HG03520 (cell line): ENCODE results near the gene RBM44.
"Not testable (repeated sequence)": the region's sequence is repeated elsewhere in the genome, so short reads cannot be mapped to it uniquely, and the experiment has no call there.

Experiments
- ATAC-seq: cut with Tn5 transposase; IDR thresholded peaks from one replicate; pipeline ENCODE4 v1.9.1; 2021; ENCODE audit warnings: mild to moderate bottlenecking, moderate library complexity; ENCODE audit not compliant: unreplicated experiment

RBM44 gene, protein sequence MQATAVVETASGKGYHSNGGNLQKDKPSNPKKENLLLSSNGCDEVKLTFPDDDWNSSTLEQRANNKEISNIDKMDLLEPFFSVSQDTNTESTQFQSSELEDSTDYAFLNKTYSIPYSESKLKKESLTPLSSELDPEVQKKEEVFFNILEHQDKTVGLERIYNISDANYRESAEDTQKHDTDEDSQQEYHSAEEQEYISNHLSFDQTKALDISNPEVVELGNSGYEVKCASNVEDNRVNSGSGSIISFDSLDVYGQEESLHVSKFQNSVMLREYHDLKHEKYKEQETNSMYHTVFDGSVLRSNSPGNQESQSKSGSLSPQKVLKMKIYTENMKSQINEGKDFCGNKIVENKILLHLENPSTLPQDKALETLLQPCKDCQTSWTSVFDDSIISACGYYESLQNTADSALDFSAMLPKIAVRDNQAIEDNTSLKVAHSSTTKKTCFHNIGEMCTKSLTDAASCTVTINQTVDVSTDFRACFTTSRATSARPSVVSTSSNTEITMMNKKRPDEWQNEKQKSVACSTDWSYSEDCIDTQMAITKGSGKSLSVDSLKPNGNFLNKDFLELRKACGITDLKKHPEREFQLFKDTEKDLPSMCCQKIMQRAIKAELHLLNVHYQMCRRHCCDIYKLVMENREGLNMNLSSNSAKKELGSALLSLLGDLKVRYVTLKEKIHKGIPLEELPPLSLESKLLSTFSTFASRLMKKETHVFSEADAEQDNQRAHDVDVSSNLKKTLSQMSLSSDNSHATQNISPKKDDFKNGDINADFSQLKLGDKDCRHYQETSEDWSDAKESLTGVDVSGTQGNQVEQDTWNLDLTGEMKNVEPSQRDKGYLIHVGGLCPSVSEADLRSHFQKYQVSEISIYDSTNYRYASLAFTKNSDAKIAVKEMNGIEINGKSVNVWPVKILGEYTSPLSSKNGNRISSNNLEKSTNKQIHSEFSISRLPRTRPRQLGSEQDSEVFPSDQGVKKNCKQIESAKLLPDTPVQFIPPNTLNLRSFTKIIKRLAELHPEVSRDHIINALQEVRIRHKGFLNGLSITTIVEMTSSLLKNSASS

GRCh38 chr2:237798236-237799059 lies at the start of gene RBM44:
Gene RBM44, plus strand, starts transcription at chr2:237798779. Its CDS starts 14,831 bp downstream, at chr2:237813610.
- no peak for ATAC-seq

GRCh38 chr2:237749002-237749401 lies 49.6 kb upstream of the RBM44 start:
- no peak for ATAC-seq

DNA sequence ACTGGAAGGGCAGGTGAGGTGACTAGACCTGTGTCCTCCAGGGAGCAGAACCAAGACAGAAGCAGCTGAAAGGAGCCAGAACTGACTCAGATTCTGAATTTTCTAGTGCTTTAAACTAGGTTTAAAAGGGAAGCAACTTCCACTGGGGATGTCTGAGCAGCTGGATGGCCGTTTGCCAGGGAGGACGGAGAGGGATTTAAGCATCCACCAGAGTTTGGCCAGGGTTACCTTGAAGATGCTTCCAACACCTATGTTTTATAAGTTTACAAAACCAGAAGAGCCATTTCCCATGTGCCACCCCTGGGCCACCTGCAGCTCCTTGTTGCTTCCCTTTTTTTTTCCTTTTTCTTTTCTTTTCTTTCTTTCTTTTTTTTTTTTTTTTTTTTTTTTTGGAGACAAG lies 48.6 kb upstream of the RBM44 start:
- ATAC-seq: no peak

DNA sequence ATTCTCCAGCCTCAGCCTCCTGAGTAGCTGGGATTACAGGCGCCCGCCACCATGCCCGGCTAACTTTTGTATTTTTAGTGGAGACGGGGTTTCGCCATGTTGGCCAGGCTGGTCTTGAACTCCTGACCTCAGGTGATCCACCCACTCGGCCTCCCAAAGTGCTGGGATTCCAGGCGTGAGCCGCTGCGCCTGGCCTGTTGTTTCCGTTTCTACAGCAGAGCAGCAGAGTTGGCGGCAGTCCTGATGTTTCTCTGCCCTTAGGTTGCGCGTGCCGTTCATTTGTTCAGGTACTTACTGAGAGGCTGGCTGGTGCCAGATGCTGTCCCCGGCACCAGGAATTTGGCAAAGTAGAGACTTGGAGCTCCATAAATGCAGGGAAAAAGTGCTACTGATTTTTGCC lies 48.1 kb upstream of the RBM44 start:
- ATAC-seq: not testable (repeated sequence)

DNA sequence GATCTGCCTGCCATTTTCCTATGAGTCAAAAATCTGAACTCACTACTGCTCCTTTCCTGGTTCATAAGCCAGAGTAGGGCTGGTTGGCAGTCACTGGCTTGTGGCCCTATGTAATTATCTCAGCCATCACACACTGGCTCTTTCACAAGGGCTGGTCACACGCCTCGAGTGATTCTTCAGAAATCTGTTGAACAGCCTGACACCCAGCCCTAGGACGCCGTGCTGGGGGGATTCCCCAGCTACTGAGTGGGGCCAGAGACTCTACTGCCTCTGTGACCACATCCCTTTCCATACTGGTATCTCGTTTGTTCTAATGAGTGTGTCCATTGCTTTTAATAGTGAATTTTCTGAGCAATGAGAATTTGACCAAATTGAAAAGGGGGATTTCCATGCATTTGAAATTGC lies 45.8 kb upstream of the RBM44 start:
- ATAC-seq: peak; percentile 100

- no peak for ATAC-seq
Measured at GRCh38 chr2:237754182-237754581, 44.4 kb upstream of the RBM44 start.

DNA sequence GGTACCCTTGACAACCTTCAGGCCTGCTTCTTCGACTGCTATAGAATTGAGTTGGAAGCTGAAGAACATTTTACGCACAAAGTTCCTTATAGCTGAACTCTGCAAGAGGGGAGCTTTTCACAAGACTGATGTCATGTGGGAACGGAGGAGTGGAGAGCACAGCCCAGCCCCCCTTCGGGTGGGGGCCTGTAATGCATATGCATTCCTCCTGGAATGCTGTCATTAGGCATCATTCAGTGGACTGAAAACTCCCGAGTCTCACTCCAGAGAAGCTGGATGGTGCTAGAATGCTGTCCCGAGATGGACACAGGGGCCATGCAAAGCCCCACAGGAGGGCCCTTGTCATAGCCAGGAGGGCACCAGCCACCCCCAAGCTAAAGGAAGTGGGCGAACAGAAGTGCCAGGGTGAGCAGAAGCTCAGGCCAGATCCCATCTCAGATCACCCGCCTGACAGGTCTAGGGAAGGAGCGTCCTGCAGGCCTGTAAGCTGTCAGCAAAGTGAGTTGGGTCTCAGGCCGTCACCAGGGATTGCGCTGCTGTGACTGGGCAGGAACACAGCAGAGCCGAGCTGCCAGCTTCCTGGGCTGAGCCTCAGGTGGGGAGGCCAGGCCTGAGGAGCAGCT lies 43.8 kb upstream of the RBM44 start:
- ATAC-seq: no peak

GRCh38 chr2:237757616-237758015 lies 41.0 kb upstream of the RBM44 start:
- no peak for ATAC-seq

DNA sequence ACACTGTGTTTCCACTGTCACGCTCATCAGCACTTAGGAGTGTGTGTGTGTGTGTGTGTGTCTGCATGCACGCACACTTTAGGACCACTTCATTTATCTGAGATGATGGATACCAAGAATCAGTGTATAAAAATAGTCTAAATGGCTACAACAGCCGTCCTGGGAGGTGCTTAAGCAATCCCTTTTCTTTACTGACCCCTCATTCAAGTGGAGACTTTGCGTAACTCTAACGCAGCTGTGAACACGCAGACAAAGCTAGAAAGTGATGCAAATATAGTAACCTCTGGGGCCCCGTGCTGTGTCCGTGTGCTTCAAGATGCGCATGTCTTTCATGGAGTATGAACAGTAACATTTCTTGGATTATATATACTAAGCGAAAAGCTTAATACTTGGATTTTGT lies 40.4 kb upstream of the RBM44 start:
- ATAC-seq: no peak

DNA sequence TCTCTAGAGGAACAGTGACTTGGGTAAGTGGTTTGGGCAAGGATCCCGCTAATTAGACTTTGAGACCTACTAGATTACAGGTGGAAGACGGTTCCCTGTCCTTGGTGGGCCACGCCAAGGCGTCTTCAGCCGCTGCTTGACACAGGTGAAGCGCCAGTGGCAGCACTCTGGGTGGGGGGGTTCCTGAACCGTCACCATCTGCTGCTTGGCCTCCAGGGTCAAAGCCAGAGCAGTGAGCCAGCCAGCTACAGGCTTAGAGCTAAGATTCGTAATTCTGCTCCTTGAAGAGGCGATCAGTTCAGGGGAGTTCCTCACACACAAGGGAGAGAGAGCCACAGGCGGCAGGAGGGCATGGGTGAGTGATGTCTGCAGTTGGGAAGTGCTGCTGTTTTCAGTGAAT lies 39.4 kb upstream of the RBM44 start:
- ATAC-seq: no peak

- ATAC-seq: no peak
Measured at GRCh38 chr2:237760506-237761502, 37.8 kb upstream of the RBM44 start.

- ATAC-seq: not testable (repeated sequence)
Measured at GRCh38 chr2:237762291-237763182, 36.0 kb upstream of the RBM44 start.

GRCh38 chr2:237763812-237764211 lies 34.8 kb upstream of the RBM44 start:
- no peak for ATAC-seq

GRCh38 chr2:237765122-237765521 lies 33.5 kb upstream of the RBM44 start:
- not testable (repeated sequence) for ATAC-seq

DNA sequence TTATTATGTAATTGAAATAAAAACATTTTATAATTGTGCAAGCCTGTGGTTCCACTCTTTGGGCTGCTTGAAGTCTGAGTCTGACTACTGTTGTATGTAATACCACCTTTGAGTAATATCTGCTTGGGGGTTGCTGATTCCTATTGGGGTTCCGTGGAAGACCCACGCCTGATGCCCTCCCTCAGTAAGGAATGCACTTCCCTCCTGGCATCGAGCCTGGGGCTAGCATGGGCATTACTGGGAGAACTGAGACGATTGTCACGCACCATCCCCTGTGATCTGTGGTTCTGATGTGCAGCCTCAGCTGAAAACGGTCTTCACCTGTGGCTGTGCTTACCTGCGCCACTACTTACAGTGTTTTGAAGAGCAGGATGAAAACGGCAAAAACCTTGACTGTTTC lies 32.7 kb upstream of the RBM44 start:
- ATAC-seq: no peak

- no peak for ATAC-seq
Measured at GRCh38 chr2:237766340-237766739, 32.2 kb upstream of the RBM44 start.

- ATAC-seq: no peak
Measured at GRCh38 chr2:237772513-237772912, 26.1 kb upstream of the RBM44 start.

DNA sequence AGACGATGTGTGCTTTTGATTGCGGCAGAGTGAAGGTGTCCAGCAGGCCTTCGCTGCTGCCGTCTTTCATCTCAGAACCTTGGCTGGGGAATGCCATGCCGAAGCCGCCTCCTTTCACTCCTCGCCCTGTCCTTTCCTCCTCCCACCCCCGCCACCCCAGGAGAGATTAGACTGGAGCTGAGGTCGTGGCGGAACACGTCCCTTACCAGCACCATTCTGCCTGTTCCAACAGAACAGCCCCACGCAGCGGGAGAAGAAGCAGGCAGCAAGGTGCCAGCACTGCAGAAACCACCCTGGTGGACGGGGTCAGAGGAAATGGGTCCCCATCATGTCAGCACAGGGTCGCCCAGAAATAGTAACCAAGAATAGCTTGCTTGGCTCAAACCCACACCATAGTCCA lies 24.8 kb upstream of the RBM44 start:
- ATAC-seq: no peak
